Measurements from ENCODE around the gene THSD4.
A peak's percentile ranks its signal among the peaks of the same experiment; 100 is the strongest.
"Not testable (repeated sequence)": the region's sequence is repeated elsewhere in the genome, so short reads cannot be mapped to it uniquely, and the experiment has no call there.

Gene THSD4

DNA sequence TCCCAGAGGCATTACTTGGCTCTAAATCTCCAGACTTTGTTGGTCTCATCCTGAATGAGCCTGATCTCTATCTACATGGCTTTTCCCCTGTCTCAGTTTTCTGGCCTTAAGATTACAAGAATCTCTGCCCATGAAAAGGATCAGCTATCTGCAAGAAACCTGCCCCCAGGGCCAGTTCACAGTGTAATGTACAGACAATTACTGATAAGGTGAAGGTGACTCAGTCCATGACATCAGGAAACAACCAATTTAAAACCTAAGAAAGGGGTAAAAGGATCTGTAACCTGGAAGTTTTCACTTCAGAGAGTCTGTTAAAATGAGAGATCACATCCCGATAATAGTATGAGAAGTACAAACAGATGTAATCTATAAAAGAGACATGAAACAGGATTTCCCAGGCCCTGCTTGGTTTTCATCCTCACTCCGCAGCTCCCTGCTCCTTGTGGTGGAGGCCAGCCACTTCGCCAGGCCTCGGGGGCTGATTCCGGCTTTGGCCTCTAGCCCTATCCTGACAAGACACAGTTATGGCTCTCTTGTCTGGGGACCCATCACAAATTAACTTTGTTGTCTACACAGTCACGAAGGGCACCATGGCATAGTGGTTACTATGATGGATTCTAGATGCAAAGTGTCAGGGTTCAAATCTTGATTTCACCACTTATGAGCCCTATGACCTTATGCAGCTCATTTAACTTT is 136.9 kb downstream of the THSD4 start:
- peaks cover 0 to 5% of the 10 kb centered on the region in 2 donors for H3K4me1 ChIP-seq (ENCODE audit: control insufficient read depth in 1 of 2, insufficient read depth in 2 of 2, low read length in 2 of 2)
- H3K9me3 ChIP-seq (ENCODE audit: control insufficient read depth in 1 of 2, low read length in 2 of 2) = no peaks in the 10 kb centered on the region
- H3K4me3 ChIP-seq (ENCODE audit: low read depth in 1 of 2, low read length in 2 of 2) = no peak overlapping the region
- H3K36me3 ChIP-seq (ENCODE audit: control insufficient read depth in 1 of 2, insufficient read depth in 2 of 2, low read length in 2 of 2) = no peaks in the 10 kb centered on the region
- H3K27me3 ChIP-seq (ENCODE audit: low read depth, low read length) = no peaks in the 10 kb centered on the region
- peak overlapping the region; percentile 41 for H3K27ac ChIP-seq (ENCODE audit: low read length)

DNA sequence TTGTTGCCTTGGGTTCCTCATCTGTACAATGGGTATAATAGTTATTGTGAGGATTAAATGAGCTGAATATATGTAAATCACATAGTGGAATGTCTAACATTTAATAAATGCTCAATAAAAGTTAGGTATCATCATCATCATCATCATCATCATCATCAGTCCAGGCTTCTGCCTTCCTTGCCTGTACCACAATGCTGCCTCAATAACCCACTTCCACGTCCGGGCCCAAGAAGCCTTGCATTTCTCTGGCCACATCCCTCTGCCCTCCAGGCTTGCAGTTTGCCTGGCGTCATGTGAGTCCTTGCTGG is 137.4 kb downstream of the THSD4 start:
- Histone ChIP-seq H3K4me1 (ENCODE audit: control insufficient read depth in 1 of 2, insufficient read depth in 2 of 2, low read length in 2 of 2) (peaks cover 0 to 5% of the 10 kb centered on the region in 2 donors), H3K4me3 (ENCODE audit: low read depth in 1 of 2, low read length in 2 of 2) (no peak overlapping the region), H3K27me3 (ENCODE audit: low read depth, low read length) (no peaks in the 10 kb centered on the region), H3K27ac (ENCODE audit: low read length) (no peak overlapping the region), H3K9me3 (ENCODE audit: control insufficient read depth in 1 of 2, low read length in 2 of 2) (no peaks in the 10 kb centered on the region), H3K36me3 (ENCODE audit: control insufficient read depth in 1 of 2, insufficient read depth in 2 of 2, low read length in 2 of 2) (no peaks in the 10 kb centered on the region)

DNA sequence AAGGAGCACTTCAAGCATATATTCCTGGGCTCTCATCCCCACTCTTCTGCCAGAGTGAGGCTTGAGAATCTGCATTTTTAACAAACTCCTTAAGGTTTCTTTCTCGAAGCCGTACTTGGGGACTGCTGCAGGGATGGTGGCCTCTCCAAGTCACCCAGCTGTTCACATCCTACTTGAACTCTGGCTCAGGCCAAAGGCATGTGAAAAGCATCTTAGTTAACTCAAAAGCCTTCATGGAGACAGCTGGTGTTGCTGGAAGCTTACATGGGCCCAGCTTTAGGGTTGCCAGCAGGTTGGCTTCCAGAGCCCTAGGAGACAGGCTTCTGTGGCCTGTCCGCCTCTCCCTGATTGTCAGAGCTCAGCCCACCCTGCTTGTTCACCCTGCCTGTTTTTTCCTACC is 139.2 kb downstream of the THSD4 start:
- H3K4me1 ChIP-seq (ENCODE audit: control insufficient read depth in 1 of 2, insufficient read depth in 2 of 2, low read length in 2 of 2) = peaks cover 0 to 5% of the 10 kb centered on the region in 2 donors
- H3K36me3 ChIP-seq (ENCODE audit: control insufficient read depth in 1 of 2, insufficient read depth in 2 of 2, low read length in 2 of 2) = no peaks in the 10 kb centered on the region
- no peak overlapping the region for H3K27ac ChIP-seq (ENCODE audit: low read length)

DNA sequence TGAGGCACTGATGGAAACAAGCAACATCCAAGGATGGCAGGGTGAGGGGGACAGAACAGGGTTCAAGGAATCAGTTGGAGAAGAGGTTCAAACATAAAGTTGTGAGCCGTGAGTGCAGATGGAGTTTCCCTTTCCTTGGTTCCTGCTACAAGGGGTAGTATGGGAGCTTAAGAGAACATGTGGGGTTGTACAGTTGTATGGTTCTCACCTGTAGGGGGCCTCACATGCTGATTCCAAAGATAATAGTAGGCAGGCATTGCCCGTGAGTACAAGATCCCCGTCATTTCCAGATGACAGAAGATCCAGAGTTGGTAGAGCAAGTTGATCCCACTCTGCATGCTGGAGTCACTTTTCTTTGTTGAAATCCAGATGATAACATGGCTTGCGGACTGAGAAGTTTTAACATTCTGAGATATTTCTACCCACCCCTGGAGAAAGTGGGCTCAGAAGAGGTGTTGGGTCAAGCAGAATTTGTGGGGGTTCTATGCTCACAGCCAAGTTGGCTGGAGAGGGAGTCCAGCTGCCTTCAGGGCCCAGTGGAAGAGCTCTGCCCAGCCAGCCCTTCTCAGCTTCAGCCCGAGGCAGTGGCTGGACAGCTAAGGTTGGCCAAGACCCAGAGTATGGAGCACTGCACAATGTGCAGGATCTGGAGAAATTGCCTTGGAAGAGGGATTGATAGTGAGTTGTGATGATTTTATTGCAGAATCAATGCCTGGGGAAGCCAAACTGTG is 141.8 kb downstream of the THSD4 start:
- Histone ChIP-seq H3K4me3 (ENCODE audit: low read depth in 1 of 2, low read length in 2 of 2) (no peak overlapping the region), H3K9me3 (ENCODE audit: control insufficient read depth in 1 of 2, low read length in 2 of 2) (no peaks in the 10 kb centered on the region), H3K27ac (ENCODE audit: low read length) (no peak overlapping the region), H3K4me1 (ENCODE audit: control insufficient read depth in 1 of 2, insufficient read depth in 2 of 2, low read length in 2 of 2) (peaks cover 0 to 5% of the 10 kb centered on the region in 2 donors), H3K36me3 (ENCODE audit: control insufficient read depth in 1 of 2, insufficient read depth in 2 of 2, low read length in 2 of 2) (no peaks in the 10 kb centered on the region), H3K27me3 (ENCODE audit: low read depth, low read length) (no peaks in the 10 kb centered on the region)

More for the DNA sequence above, 139.2 kb downstream of the THSD4 start:
- Histone ChIP-seq H3K9me3 (ENCODE audit: control insufficient read depth in 1 of 2, low read length in 2 of 2) (no peaks in the 10 kb centered on the region), H3K4me3 (ENCODE audit: low read depth in 1 of 2, low read length in 2 of 2) (no peak overlapping the region), H3K27me3 (ENCODE audit: low read depth, low read length) (no peaks in the 10 kb centered on the region)

DNA sequence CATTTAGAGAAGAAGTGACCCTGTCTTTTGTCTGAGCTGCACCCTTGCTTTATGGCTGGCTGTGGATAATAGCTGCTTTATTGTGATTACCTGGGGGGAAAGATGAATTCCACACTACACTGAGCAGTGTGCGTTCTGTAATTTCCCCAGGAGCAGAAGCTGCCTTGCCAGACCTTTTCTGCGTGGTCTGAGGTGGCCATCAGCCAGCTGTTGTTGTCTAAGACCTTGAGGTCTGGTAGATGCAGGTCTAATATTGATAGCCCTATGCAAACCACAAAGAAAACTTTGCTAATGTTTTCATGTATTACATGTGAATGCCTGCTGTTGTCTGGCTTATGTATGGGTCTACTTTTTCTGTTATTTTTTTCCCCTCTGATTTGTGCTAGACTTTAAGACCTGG is 144.6 kb downstream of the THSD4 start:
- Histone ChIP-seq H3K36me3 (ENCODE audit: control insufficient read depth in 1 of 2, insufficient read depth in 2 of 2, low read length in 2 of 2) (no peaks in the 10 kb centered on the region), H3K4me3 (ENCODE audit: low read depth in 1 of 2, low read length in 2 of 2) (no peak overlapping the region), H3K27ac (ENCODE audit: low read length) (no peak overlapping the region), H3K4me1 (ENCODE audit: control insufficient read depth in 1 of 2, insufficient read depth in 2 of 2, low read length in 2 of 2) (peaks cover 0 to 1% of the 10 kb centered on the region in 2 donors), H3K27me3 (ENCODE audit: low read depth, low read length) (no peaks in the 10 kb centered on the region), H3K9me3 (ENCODE audit: control insufficient read depth in 1 of 2, low read length in 2 of 2) (no peaks in the 10 kb centered on the region)

DNA sequence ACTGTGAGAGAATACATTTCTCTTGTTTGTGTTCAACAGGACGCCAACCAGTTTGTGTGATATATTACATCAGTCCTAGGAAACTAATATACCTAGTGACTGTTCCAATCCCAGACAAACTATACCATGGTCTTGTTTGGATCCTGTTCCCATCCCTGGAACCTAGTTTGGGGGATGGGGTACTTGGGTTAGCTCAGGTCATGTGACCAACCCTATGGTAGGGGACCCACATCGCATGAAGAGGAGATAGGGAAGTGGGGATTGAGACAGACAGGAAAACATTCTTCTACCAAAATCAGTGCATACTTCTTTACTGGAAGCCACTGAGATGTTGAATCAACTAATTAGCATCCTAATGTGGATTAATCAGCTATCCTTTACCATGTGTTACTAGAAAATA is 146.1 kb downstream of the THSD4 start:
- H3K27me3 ChIP-seq (ENCODE audit: low read depth, low read length) = no peaks in the 10 kb centered on the region
- no peaks in the 10 kb centered on the region for H3K4me1 ChIP-seq (ENCODE audit: control insufficient read depth in 1 of 2, insufficient read depth in 2 of 2, low read length in 2 of 2)
- no peaks in the 10 kb centered on the region for H3K36me3 ChIP-seq (ENCODE audit: control insufficient read depth in 1 of 2, insufficient read depth in 2 of 2, low read length in 2 of 2)
- H3K9me3 ChIP-seq (ENCODE audit: control insufficient read depth in 1 of 2, low read length in 2 of 2) = no peaks in the 10 kb centered on the region
- no peak overlapping the region for H3K4me3 ChIP-seq (ENCODE audit: low read depth in 1 of 2, low read length in 2 of 2)
- no peak overlapping the region for H3K27ac ChIP-seq (ENCODE audit: low read length)

DNA sequence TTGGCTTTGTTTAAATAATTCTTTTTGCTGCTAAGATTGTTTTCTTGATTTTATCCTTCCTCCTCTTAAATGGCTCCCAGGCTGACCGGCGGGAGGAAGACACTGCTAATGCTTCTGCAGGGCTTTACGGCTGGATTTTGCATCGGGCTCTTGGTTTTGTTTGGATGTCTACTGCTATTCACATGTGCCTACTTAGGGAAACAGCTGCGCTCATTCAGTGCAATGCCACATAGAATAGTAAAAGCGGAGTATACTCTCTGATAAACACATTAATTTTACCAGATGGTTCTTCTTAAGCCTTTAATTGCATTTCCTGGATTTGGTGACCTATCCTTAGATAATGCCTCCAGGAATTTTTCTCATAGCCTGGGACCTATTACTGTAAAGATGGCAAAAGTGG is 146.6 kb downstream of the THSD4 start:
- Histone ChIP-seq H3K27ac (ENCODE audit: low read length) (no peak overlapping the region), H3K36me3 (ENCODE audit: control insufficient read depth in 1 of 2, insufficient read depth in 2 of 2, low read length in 2 of 2) (no peaks in the 10 kb centered on the region), H3K27me3 (ENCODE audit: low read depth, low read length) (no peaks in the 10 kb centered on the region), H3K4me3 (ENCODE audit: low read depth in 1 of 2, low read length in 2 of 2) (no peak overlapping the region), H3K4me1 (ENCODE audit: control insufficient read depth in 1 of 2, insufficient read depth in 2 of 2, low read length in 2 of 2) (no peaks in the 10 kb centered on the region), H3K9me3 (ENCODE audit: control insufficient read depth in 1 of 2, low read length in 2 of 2) (no peaks in the 10 kb centered on the region)

DNA sequence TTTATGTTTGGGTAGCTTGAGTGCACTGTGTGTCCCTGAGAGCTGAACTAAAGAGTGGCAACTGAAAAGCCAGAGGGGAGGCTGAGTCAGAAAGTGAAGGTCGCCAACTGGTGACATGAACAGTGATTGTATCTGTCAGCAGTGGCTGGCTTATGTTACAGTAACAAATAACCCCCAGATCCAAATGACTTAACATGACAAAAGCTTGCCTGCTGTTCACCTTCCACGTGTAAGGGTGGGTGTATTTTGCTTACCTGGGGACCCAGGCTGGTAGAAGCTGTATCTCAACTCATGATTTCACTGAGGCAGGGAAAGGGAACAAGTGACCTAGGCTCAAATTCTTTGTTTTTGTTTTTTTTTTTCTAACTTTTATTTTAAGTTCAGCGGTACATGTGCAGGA is 147.3 kb downstream of the THSD4 start:
- no peaks in the 10 kb centered on the region for H3K36me3 ChIP-seq (ENCODE audit: control insufficient read depth in 1 of 2, insufficient read depth in 2 of 2, low read length in 2 of 2)
- no peak overlapping the region for H3K27ac ChIP-seq (ENCODE audit: low read length)
- no peak overlapping the region for H3K4me3 ChIP-seq (ENCODE audit: low read depth in 1 of 2, low read length in 2 of 2)
- no peaks in the 10 kb centered on the region for H3K27me3 ChIP-seq (ENCODE audit: low read depth, low read length)
- H3K4me1 ChIP-seq (ENCODE audit: control insufficient read depth in 1 of 2, insufficient read depth in 2 of 2, low read length in 2 of 2) = no peaks in the 10 kb centered on the region
- no peaks in the 10 kb centered on the region for H3K9me3 ChIP-seq (ENCODE audit: control insufficient read depth in 1 of 2, low read length in 2 of 2)

DNA sequence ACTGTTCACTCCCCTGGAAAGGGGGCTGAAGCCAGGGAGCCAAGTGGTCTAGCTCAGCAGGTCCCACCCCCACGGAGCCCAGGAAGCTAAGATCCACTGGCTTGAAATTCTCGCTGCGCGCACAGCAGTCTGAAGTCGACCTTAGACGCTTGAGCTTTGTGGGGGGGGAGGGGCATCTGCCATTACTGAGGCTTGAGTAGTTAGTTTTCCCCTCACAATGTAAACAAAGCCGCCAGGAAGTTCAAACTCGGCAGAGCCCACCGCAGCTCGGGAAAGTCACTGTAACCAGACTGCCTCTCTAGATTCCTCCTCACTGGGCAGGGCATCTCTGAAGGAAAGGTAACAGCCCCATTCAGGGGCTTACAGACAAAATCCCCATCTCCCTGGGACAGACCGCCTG is 150.3 kb downstream of the THSD4 start:
- not testable (repeated sequence) for H3K27me3 ChIP-seq (ENCODE audit: low read depth, low read length); H3K4me3 ChIP-seq (ENCODE audit: low read depth in 1 of 2, low read length in 2 of 2); H3K9me3 ChIP-seq (ENCODE audit: control insufficient read depth in 1 of 2, low read length in 2 of 2); H3K4me1 ChIP-seq (ENCODE audit: control insufficient read depth in 1 of 2, insufficient read depth in 2 of 2, low read length in 2 of 2); H3K27ac ChIP-seq (ENCODE audit: low read length); H3K36me3 ChIP-seq (ENCODE audit: control insufficient read depth in 1 of 2, insufficient read depth in 2 of 2, low read length in 2 of 2)

DNA sequence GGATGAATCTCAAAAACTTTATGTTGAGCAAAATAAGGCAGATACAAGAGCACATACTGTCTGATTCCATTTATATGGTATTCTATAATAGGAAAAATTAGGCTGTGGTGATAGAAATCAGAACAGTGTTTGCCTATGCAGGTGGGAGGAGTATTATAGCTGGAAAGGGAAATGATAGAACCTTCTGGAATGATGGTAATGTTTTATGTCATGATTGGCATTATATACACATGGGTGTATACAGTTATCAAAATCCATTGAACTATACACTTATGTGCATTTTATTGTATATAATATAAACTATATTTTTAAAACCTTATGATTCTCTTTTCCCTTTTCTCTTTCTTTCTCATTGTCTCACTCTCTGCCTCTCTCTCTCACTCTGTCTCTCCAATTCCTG is 156.1 kb downstream of the THSD4 start:
- no peak overlapping the region for H3K4me3 ChIP-seq (ENCODE audit: low read depth in 1 of 2, low read length in 2 of 2)
- H3K27ac ChIP-seq (ENCODE audit: low read length) = no peak overlapping the region
- H3K27me3 ChIP-seq (ENCODE audit: low read depth, low read length) = no peaks in the 10 kb centered on the region
- no peaks in the 10 kb centered on the region for H3K4me1 ChIP-seq (ENCODE audit: control insufficient read depth in 1 of 2, insufficient read depth in 2 of 2, low read length in 2 of 2)
- no peaks in the 10 kb centered on the region for H3K9me3 ChIP-seq (ENCODE audit: control insufficient read depth in 1 of 2, low read length in 2 of 2)
- H3K36me3 ChIP-seq (ENCODE audit: control insufficient read depth in 1 of 2, insufficient read depth in 2 of 2, low read length in 2 of 2) = no peaks in the 10 kb centered on the region

DNA sequence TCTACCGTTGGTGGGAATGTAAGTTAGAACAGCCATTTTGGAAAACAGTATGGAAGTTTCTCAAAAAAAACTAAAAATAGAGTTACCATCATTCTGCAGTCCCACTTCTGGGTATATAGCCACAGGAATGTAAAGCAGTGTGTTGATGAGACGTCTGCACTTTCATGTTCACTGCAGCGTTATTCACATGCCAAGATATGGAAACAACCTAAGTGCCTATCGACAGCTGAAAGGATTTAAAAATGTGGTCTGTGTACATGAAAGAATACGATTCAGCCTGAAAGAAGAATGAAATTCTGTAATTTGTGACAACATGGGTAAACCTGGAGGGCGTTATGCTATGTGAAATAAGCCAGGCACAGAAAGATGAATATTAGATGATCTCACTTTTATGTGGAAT is 157.7 kb downstream of the THSD4 start:
- Histone ChIP-seq H3K27ac (ENCODE audit: low read length) (no peak overlapping the region), H3K36me3 (ENCODE audit: control insufficient read depth in 1 of 2, insufficient read depth in 2 of 2, low read length in 2 of 2) (no peaks in the 10 kb centered on the region), H3K4me3 (ENCODE audit: low read depth in 1 of 2, low read length in 2 of 2) (no peak overlapping the region), H3K27me3 (ENCODE audit: low read depth, low read length) (no peaks in the 10 kb centered on the region), H3K4me1 (ENCODE audit: control insufficient read depth in 1 of 2, insufficient read depth in 2 of 2, low read length in 2 of 2) (no peaks in the 10 kb centered on the region), H3K9me3 (ENCODE audit: control insufficient read depth in 1 of 2, low read length in 2 of 2) (no peaks in the 10 kb centered on the region)
